GM19025 (cell line): ENCODE measurements around the gene CTTN.
"Not testable (repeated sequence)": the region's sequence is repeated elsewhere in the genome, so short reads cannot be mapped to it uniquely, and the experiment has no call there.

Experiments
- ATAC-seq: cut with Tn5 transposase; IDR thresholded peaks from one replicate; pipeline ENCODE4 v1.9.1; 2021; ENCODE audit warnings: mild to moderate bottlenecking, low read depth, moderate library complexity; ENCODE audit not compliant: unreplicated experiment

Gene CTTN

DNA sequence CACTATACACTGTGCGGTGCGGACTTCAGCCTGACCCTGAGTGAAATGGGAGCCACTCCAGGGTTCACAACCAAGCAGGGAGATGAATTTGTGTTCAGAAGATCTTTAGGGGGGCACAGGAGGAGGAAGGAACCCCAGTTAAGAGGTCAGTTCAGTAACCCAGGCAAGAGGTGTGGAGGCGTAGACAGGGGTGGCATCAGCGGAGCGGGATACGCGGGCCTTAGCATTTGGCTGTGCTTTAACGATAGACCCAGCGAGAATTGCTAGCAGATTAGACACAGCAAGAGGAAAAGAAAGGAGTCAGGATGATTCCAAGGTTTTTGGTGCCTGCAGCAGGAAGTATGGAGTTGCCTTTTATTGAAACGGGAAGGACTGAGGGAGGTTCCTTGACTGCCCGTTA is 46.8 kb downstream of the CTTN start:
- no peak for ATAC-seq

DNA sequence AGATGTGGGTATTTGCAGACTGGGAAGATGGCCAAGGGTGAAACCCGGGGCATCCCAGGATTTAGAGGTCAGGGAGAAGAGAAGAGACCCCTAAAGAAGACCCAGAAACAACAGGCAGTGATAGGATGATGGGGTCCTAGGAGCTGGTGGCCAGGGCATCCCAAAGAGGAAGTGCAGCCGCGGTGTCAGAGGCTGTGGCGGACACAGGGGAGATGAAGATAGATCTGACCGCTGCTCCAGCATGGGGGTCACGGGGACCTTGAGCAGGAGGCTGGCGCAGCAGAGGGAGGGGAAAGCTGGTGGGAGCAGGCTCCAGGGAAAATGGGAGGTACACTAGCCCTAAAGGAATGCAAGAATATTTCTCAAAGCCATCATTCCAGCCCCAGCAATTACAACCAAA is 47.3 kb downstream of the CTTN start:
- no peak for ATAC-seq

GRCh38 chr11:70448983-70449567 is 50.7 kb downstream of the CTTN start:
- ATAC-seq = no peak

DNA sequence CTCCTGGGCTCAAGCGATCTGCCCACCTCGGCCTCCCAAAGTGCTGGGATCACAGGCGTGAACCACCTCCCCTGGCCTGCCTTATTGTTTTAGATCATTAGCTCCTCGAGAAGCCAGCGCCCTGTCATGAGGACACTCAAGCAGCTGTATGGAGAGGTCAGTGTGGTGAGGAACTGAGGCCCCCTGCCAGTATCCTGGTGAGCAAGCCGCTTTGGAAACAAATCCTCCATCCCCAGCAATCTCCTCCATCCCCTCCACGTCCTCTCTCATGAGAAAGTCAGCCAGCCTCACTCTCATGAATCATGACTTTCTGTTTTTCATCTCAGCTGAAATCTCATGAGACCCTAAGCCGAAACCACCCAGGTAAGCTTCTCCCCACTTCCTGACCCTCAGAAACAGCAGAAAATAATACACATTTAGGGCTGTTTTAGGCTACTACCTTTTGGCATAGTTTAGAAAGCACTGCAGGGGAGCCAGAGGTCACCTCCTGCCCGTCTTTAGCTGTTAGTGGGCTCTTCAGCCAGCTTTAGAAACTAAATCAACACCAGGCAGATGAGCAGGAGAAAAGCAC is 56.0 kb downstream of the CTTN start:
- no peak for ATAC-seq

DNA sequence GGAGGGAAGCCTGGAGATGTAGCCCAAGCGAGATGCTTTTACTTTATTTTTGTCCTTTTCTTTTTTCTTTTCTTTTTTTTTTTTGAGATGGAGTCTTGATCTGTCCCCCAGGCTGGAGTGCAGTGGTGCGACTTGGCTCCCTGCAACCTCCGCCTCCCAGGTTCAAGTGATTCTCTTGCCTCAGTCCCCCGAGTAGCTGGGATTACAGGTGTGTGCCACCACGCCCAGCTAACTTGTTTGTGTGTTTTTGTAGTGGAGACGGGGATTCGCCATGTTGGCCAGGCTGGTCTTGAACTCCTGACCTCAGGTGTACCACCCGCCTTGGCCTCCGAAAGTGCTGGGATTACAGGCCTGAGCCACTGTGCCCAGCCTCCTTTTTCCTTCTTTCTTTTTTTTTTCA is 56.5 kb downstream of the CTTN start:
- ATAC-seq = not testable (repeated sequence)

- ATAC-seq = no peak
These were observed 57.0 kb downstream of the CTTN start for GRCh38 chr11:70455354-70455753.

DNA sequence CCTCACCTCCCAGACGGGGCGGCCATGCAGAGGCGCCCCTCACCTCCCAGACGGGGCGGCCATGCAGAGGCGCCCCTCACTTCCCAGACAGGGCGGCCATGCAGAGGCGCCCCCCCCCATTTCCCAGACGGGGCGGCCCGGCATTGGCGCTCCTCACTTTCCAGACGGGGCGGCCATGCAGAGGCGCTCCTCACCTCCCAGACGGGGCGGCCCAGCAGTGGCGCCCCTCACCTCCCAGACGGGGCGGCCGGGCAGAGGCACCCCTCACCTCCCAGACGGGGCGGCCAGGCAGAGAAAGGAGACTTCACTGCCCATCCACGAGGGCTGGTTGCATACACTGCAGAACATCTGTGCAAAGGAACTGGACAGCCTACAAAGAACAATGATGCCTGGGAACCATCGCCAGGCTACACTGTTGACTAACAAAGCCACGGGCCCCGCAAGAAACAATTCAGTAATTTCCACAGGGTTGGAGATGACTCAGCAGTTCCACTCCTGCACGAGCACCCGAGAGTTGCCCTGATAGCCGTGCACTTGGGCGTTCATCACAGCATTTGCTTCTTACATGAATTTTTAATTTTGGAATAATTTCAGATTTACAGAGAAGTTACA is 58.7 kb downstream of the CTTN start:
- ATAC-seq = no peak

GRCh38 chr11:70458736-70459135 is 60.4 kb downstream of the CTTN start:
- no peak for ATAC-seq

DNA sequence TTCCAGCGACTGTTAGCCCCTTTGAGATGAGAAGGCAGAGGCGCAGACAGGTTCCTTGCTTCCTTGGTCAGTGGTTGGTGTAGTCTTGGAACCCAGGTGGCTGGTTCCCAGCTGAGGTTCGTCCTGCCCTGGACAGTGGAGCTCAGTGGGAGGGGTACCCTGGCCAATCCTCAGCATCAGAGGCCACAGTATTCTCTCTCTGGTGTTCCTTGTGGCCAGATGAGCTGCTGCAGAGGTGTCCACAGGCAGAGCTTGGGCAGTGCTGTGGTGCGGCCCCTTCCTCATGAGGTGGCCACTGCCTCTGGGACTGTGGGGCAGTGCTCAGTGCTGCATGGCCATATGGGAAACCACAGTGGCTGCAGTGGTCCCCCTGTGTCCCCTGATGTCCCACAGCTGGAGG is 61.8 kb downstream of the CTTN start:
- no peak for ATAC-seq

GRCh38 chr11:70460964-70461363 is 62.6 kb downstream of the CTTN start:
- no peak for ATAC-seq

DNA sequence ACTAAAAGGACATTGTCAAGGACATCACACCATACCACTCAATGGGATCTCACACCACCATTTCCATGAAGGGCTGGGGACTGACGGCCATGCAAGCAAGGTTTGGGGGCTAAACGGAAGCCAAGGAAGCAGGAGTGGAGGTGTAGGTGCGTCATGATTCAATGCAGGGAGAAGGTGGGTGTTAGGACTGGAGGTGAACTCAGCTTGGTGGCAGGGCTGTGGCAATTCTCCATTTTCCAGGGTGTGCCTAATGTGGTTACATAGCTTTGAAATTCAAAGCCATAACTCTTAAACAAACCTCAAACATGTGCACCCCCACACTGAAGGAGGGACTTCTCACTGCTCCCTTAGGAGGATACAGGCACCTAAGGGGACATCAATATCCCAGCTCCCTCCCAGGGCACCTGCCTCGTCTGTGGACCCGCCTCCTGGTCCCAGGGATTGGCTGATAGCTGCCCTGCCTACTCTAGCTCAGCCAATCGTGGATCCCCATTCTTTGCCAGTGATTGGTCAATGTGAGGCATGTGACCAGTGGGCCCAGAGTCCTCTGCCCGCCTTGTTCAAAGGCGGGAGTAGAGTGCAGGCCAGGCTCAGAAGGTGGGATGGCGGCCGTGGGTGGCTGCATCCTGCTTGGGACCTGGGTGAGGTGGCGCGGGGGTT is 64.6 kb downstream of the CTTN start:
- ATAC-seq = no peak

GRCh38 chr11:70463478-70464255 is 65.3 kb downstream of the CTTN start:
- no peak for ATAC-seq

GRCh38 chr11:70464509-70465361 is 66.4 kb downstream of the CTTN start:
- ATAC-seq = no peak

DNA sequence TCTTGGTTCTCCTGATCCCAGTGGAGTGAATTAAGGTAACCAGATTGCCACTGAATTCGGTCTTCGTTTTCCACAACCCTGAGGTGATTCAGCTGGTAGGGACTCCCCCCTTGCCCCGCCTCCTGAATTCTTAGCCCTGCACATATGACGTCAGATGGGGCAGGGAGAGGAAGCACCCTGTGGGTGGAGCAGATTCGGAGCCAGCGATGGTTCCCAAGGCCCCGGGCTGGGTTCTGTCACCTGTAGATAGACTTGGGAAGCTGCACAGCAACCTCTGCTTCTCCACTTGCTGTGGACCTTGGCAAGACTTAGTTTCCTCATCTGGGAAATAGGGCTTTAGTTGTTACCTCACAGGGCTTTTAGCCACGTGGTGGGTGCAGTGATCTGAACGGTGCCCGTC is 67.8 kb downstream of the CTTN start:
- ATAC-seq = no peak

- no peak for ATAC-seq
These were observed 68.3 kb downstream of the CTTN start for GRCh38 chr11:70466596-70466995.

DNA sequence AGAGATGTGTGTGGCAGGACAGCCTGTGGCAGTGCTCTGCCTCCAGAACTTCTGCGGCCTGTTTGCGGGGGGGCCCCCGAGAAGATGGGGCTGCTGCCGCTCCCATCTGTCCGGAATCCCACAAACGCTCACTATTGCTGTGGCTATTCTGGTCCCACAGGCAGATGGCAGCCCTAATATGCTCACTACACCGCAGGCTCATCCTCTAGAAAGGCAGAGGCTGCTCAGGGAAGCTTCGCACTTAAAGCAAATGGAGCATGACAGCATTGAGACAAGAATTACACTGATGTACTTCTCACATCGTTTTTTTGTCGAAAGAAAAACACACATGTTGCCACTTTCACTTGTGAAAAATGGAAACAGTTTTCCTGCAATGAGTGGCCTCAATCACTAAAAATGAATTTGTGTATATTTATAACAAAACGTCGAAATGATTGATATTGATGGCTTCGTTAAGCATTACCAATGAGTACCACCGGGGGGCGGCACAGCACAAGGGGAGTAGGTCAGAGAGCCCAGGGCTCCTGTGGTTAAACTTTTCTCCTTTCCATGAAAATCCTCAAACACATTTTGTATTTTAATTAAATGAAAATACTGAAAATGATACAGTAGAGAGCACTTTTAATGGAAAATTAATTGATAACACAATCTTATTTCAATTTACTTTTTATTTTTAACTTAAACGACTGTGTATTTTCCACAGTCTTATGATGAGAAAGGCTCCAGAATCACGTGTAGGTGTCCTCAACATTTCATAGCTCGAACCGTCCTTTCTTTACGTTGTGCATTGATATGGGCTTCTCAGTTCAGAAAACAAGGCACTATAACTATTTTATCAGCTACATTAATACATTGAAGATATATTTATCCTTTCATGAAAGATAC is 69.1 kb downstream of the CTTN start:
- ATAC-seq = no peak

DNA sequence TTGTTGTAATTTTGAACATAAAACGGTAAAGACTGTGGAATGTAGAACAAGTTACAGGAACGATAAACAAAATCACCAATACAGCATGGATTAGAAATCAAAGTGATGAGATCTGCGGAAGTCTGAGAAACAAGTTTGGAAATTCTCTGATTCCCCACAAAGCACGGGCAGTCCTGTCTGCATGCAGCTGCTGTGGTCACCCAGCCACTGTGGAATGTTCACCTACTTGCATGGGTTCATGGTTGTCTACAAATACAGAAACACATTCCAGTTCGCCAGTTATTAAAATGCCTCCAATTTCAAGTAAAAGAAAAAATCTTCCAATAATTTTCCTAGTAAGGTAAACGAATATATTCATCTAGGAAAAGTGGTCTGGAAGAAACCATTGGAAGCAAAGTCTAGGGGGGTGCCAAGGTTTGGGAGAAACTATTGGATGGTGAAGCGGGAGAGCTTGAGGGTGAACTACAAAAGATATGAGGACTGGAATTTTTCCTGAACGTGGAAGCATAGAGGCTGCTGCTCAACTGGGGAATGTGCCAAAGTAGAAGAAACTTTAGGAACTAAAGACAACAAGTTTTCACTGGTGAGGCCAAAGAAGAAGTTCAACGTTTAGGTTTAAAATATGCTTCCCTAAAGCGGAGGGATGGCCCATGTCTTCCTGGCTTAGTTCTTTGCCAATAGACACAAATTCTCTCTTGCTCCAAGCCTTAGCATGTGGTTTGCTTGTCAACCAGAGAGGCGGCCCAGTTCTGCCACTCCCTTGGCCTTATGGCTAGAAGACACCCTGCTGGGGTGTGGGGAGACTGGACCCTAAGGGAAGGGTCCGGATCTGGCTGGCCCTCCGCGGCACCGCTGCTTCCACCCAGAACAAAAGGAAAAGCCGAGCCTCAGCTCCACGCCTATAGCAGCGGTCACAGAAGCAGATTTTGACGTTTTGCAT is 70.2 kb downstream of the CTTN start:
- no peak for ATAC-seq

DNA sequence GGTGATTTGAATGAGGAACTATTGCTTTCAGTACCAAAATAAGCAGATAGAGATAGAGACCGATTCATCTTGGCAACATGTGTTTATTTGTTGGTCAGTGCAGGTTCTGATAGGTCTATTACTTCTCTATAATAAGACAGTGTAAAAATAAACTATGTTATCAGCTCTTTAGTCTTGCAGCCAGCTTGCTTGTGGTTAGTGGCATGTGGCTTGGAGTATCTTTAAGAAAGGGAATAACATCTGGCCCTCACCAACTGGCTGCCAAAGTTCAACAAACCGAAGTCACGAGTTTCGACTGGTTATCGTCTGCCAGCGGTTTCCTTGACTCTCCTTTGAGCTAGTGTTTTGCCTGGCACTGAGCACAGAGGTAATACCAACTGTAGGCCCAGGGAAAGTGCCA is 71.8 kb downstream of the CTTN start:
- ATAC-seq = no peak
